Mesenchymal stem cell (in vitro differentiated cells and primary cell): ENCODE measurements around the gene SNX24.
"Not testable (repeated sequence)": the region's sequence is repeated elsewhere in the genome, so short reads cannot be mapped to it uniquely, and the experiment has no call there.

ENCODE experiments used
- DNase-seq: peaks from one replicate; pipeline ENCODE4 v3.0.0-alpha.2; 2013
- H2AFZ ChIP-seq: one replicate; pipeline ENCODE4 v1.6.1; 2013; ENCODE audit warnings: low read depth, mild to moderate bottlenecking, control low read depth, inconsistent platforms, low read length, moderate library complexity
- H2AK5ac ChIP-seq: 2 replicates; pipeline ENCODE4 v1.6.1; 2013; ENCODE audit warnings: low read length, moderate library complexity, mild to moderate bottlenecking, inconsistent platforms; ENCODE audit not compliant: severe bottlenecking
- H2BK120ac ChIP-seq: one replicate; pipeline ENCODE4 v1.6.1; 2013; ENCODE audit warnings: low read depth, mild to moderate bottlenecking, inconsistent platforms, low read length, moderate library complexity
- H2BK12ac ChIP-seq, 2 experiments: one replicate each; pipeline ENCODE4 v1.6.1; 2013; ENCODE audit warnings: inconsistent platforms in 2 of 2, low read length in 2 of 2, mild to moderate bottlenecking in 2 of 2, moderate library complexity in 2 of 2, control low read depth in 1 of 2
- H2BK15ac ChIP-seq: one replicate; pipeline ENCODE4 v1.6.1; 2013; ENCODE audit warnings: mild to moderate bottlenecking, low read depth, inconsistent platforms; ENCODE audit not compliant: poor library complexity, severe bottlenecking
- H2BK5ac ChIP-seq: 2 replicates; pipeline ENCODE4 v1.6.1; 2013; ENCODE audit warnings: low read depth, mild to moderate bottlenecking, low read length, control low read depth, inconsistent platforms; ENCODE audit not compliant: poor library complexity, severe bottlenecking
- H3K14ac ChIP-seq, 2 experiments: one replicate each; pipeline ENCODE4 v1.6.1; 2013; ENCODE audit warnings: inconsistent platforms in 2 of 2, low read length in 2 of 2, control low read depth in 1 of 2, mild to moderate bottlenecking in 1 of 2, moderate library complexity in 1 of 2
- H3K18ac ChIP-seq, 2 experiments: one replicate each; pipeline ENCODE4 v1.6.1; 2013; ENCODE audit warnings: inconsistent platforms in 2 of 2, low read length in 2 of 2, control low read depth in 1 of 2, low read depth in 1 of 2, mild to moderate bottlenecking in 1 of 2
- H3K23ac ChIP-seq, 2 experiments: one replicate each; pipeline ENCODE4 v1.6.1; 2013; ENCODE audit warnings: inconsistent platforms in 2 of 2, low read length in 2 of 2, mild to moderate bottlenecking in 2 of 2, moderate library complexity in 2 of 2, control low read depth in 1 of 2
- H3K27ac ChIP-seq: 2 replicates; pipeline ENCODE4 v1.5.1; 2013; ENCODE audit warnings: mild to moderate bottlenecking, moderate library complexity, low read length, control low read depth, inconsistent platforms; ENCODE audit not compliant: poor library complexity, severe bottlenecking
- H3K27me3 ChIP-seq, 2 experiments: 2 replicates each; pipeline versions ENCODE4 v1.6.1 to v1.7.0; 2013; ENCODE audit warnings: low read length in 2 of 2, mild to moderate bottlenecking in 2 of 2, moderate library complexity in 2 of 2, control low read depth in 1 of 2, inconsistent platforms in 1 of 2; ENCODE audit not compliant: control insufficient read depth in 1 of 2, insufficient read depth in 1 of 2
- H3K36me3 ChIP-seq, 2 experiments: 2 replicates each; pipeline versions ENCODE4 v1.6.1 to v1.7.0; 2013; ENCODE audit warnings: low read length in 2 of 2, control low read depth in 1 of 2, inconsistent platforms in 1 of 2, low read depth in 1 of 2, mild to moderate bottlenecking in 1 of 2; ENCODE audit not compliant: insufficient read depth in 2 of 2, control insufficient read depth in 1 of 2
- H3K4ac ChIP-seq, 2 experiments: one replicate each; pipeline ENCODE4 v1.6.1; 2013; ENCODE audit warnings: inconsistent platforms in 2 of 2, low read length in 2 of 2, mild to moderate bottlenecking in 2 of 2, moderate library complexity in 2 of 2, control low read depth in 1 of 2, low read depth in 1 of 2
- H3K4me1 ChIP-seq: 2 replicates; pipeline ENCODE4 v1.6.1; 2013; ENCODE audit warnings: low read depth, low read length, control low read depth; ENCODE audit not compliant: control insufficient read depth, insufficient read depth
- H3K4me2 ChIP-seq: 2 replicates; pipeline ENCODE4 v1.6.1; 2013; ENCODE audit warnings: low read length, mild to moderate bottlenecking, inconsistent platforms; ENCODE audit not compliant: poor library complexity, severe bottlenecking
- H3K4me3 ChIP-seq, 2 experiments: 2 replicates each; pipeline versions ENCODE4 v1.5.1 to v1.7.0; 2013; ENCODE audit warnings: low read length in 2 of 2, mild to moderate bottlenecking in 2 of 2, control low read depth in 1 of 2, low read depth in 1 of 2; ENCODE audit not compliant: insufficient read depth in 1 of 2
- H3K79me1 ChIP-seq: replicated peaks from 2 replicates; pipeline ENCODE4 v1.6.1; 2013; ENCODE audit warnings: mild to moderate bottlenecking, control low read depth, low read length, inconsistent platforms; ENCODE audit not compliant: poor library complexity, severe bottlenecking
- H3K9ac ChIP-seq: 2 replicates; pipeline ENCODE4 v1.7.0; 2013; ENCODE audit warnings: mild to moderate bottlenecking, low read length, moderate library complexity
- H3K9me3 ChIP-seq: 2 replicates; pipeline ENCODE4 v1.7.0; 2013; ENCODE audit warnings: mild to moderate bottlenecking, low read length; ENCODE audit not compliant: control insufficient read depth
- H4K8ac ChIP-seq: one replicate; pipeline ENCODE4 v1.6.1; 2013; ENCODE audit warnings: inconsistent platforms, mild to moderate bottlenecking, low read length, moderate library complexity
- H4K91ac ChIP-seq: one replicate; pipeline ENCODE4 v1.6.1; 2013; ENCODE audit warnings: mild to moderate bottlenecking, low read length, inconsistent platforms
- WGBS: methylation state at CpG from one replicate; pipeline ENCODE4 v1.1.7; 2013; ENCODE audit warnings: mixed read lengths; 5-methylcytosine and 5-hydroxymethylcytosine counted together

Gene SNX24

DNA sequence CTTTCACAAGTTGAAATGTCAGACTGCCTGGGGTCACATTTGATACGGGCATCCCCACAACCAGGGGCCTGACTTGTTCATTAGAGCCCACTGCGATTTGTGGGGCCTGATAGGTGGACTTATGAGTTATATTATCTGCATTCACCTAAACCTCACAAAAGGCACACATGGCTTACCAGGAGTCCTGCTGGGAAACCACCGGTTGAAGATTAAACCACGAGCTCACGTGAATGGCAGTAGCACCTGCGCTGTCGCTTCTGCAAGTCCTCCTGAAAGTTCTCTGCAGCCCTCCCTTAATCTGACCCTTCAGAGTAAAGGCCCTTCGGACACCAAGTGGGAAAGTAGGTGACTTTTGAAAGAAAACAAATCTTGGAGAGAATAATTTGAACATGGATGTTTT lies 122.2 kb downstream of the SNX24 start:
- Histone ChIP-seq H3K18ac (no peak overlapping the region), H3K9me3 (no peaks in the 10 kb centered on the region), H3K36me3 (no peaks in the 10 kb centered on the region), H4K91ac (no peak overlapping the region), H3K4me1 (peaks cover 5% of the 10 kb centered on the region), H3K27me3 (no peaks in the 10 kb centered on the region), H2BK120ac (no peak overlapping the region), H3K4ac (no peak overlapping the region), H3K9ac (no peak overlapping the region), H3K4me3 (no peak overlapping the region), H2BK5ac (no peak overlapping the region), H2AFZ (no peak overlapping the region), H3K14ac (no peak overlapping the region), H3K23ac (no peak overlapping the region), H3K27ac (no peak overlapping the region), H4K8ac (no peak overlapping the region), H2BK15ac (no peak overlapping the region), H3K4me2 (no peak overlapping the region), H2BK12ac (no peak overlapping the region), H2AK5ac (no peak overlapping the region), H3K79me1 (peaks cover 3% of the 10 kb centered on the region)
- 100% methylated on average over 5 of the region's 8 CpGs for WGBS
- DNase-seq = no peak

DNA sequence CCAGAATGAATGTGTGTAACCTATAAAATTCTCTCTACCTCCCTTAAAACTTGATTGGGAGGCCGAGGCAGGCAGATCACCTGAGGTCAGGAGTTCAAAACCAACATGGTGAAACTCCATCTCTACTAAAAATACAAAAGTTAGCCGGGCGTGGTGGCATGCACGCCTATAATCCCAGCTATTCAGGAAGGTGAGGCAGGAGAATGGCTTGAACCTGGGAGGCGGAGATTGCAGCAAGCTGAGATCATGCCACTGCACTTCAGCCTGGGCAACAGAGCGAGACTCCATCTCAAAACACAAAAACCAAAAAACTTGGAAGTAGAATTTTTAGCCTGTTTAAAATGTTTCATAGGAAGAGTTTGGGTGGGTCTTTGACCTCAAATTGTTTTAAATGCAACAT lies 122.6 kb downstream of the SNX24 start:
- not testable (repeated sequence) for H4K8ac ChIP-seq, H3K9me3 ChIP-seq

DNA sequence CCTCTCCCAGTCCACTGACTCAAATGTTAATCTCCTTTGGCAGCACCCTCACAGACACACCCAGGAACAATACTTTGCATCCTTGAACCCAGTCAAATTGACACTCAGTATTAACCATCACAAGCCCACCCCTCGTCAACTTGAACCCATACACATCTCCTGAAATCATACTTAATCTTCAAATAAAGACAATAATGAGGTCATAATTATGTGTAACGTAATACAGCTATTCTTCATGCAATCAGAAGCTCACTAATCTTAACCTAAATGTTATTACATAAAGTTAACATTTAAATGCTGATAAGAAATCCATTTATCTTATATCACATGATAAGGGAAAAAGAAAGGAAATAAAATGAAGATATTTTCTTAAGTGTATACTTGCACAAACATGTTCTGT lies 125.9 kb downstream of the SNX24 start:
- WGBS = 100% methylated on average over 1 of the region's 2 CpGs
- no peak overlapping the region for H4K8ac ChIP-seq
- no peak overlapping the region for H4K91ac ChIP-seq
- H3K18ac ChIP-seq = no peak overlapping the region
- no peak overlapping the region for H3K4me2 ChIP-seq
- no peak overlapping the region for H3K27ac ChIP-seq
- no peak overlapping the region for H3K23ac ChIP-seq
- H3K14ac ChIP-seq = no peak overlapping the region
- H2BK5ac ChIP-seq = no peak overlapping the region
- no peak overlapping the region for H2BK120ac ChIP-seq
- H3K4me3 ChIP-seq = no peak overlapping the region
- H3K79me1 ChIP-seq = peaks cover 9% of the 10 kb centered on the region
- no peak for DNase-seq
- H3K4ac ChIP-seq = no peak overlapping the region
- H3K27me3 ChIP-seq = no peaks in the 10 kb centered on the region
- no peak overlapping the region for H3K9ac ChIP-seq
- no peak overlapping the region for H2BK15ac ChIP-seq
- no peak overlapping the region for H2BK12ac ChIP-seq
- peaks cover 7% of the 10 kb centered on the region for H3K4me1 ChIP-seq
- H2AFZ ChIP-seq = no peak overlapping the region
- H2AK5ac ChIP-seq = no peak overlapping the region
- no peaks in the 10 kb centered on the region for H3K9me3 ChIP-seq
- peaks cover 0 to 2% of the 10 kb centered on the region in 2 experiments for H3K36me3 ChIP-seq

More for the DNA sequence above, 122.6 kb downstream of the SNX24 start:
- not testable (repeated sequence) for H3K27me3 ChIP-seq, H2BK15ac ChIP-seq, H3K23ac ChIP-seq, H2BK12ac ChIP-seq, H2BK5ac ChIP-seq, DNase-seq, H4K91ac ChIP-seq, H3K4ac ChIP-seq, H3K4me2 ChIP-seq, H3K27ac ChIP-seq, H3K14ac ChIP-seq, H3K4me3 ChIP-seq, H3K9ac ChIP-seq, H3K79me1 ChIP-seq, H3K36me3 ChIP-seq, H2AFZ ChIP-seq, H3K18ac ChIP-seq, H3K4me1 ChIP-seq, H2BK120ac ChIP-seq, H2AK5ac ChIP-seq
- WGBS = 100% methylated on average over 1 of the region's 6 CpGs

DNA sequence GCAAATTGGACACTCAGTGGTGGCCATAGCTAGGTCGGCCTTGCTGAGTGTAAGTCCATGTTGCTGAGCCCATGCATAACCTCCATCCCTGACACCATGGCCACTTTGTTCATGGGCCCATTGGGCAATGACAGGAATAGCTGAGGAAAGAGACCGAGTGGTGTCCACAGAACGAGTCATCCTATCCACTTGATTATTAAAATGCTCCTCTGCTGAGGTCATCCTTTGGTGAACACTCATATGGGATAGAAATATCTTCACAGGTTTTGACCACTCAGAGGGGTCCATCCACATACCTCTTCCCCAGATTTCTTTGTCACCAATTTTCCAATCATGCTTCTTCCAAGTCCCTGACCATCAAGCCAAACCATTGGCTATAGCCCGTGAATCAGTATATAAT lies 127.5 kb downstream of the SNX24 start:
- no peak overlapping the region for H2AK5ac ChIP-seq
- 80% methylated on average over 4 of the region's 4 CpGs for WGBS
- no peak overlapping the region for H3K4me3 ChIP-seq

More for the DNA sequence above, 127.5 kb downstream of the SNX24 start:
- Histone ChIP-seq H3K4me2 (no peak overlapping the region), H3K23ac (no peak overlapping the region), H3K27me3 (no peaks in the 10 kb centered on the region), H3K27ac (no peak overlapping the region), H2BK5ac (no peak overlapping the region), H3K4me1 (peaks cover 2% of the 10 kb centered on the region), H3K14ac (no peak overlapping the region), H3K9me3 (no peaks in the 10 kb centered on the region), H2BK120ac (no peak overlapping the region), H2BK15ac (no peak overlapping the region), H2AFZ (no peak overlapping the region), H3K18ac (no peak overlapping the region), H3K4ac (no peak overlapping the region), H4K91ac (no peak overlapping the region), H4K8ac (no peak overlapping the region), H3K9ac (no peak overlapping the region), H2BK12ac (no peak overlapping the region), H3K79me1 (peaks cover 12% of the 10 kb centered on the region), H3K36me3 (peaks cover 0 to 2% of the 10 kb centered on the region in 2 experiments)
- DNase-seq = peak; percentile 38
